ENCODE data around the gene CRHBP. TPM values are rescaled to one million over a fixed set of nuclear protein-coding genes. Genes with fewer than 3 reads are reported as not detected.

Gene CRHBP
- total and polyA plus RNA-seq, 2 experiments from 2014 or later, result not detected

GRCh38 chr5:76942581-76942980 lies 10.3 kb upstream of the CRHBP start (continued):
- no peak for TF ChIP-seq CTCF (conservative IDR thresholded peaks at IDR 0.05; ENCODE audit: low read depth in 2 of 2)
- no peak for TF ChIP-seq STAT1 (IDR thresholded peaks at IDR 0.05; ENCODE audit: unreplicated experiment)
- TF ChIP-seq CREB1 (CRISPR knock-in tag; IDR thresholded peaks at IDR 0.05; ENCODE audit: low read depth), result no peak
- no peak for TF ChIP-seq ZNF114 (CRISPR knock-in tag; IDR thresholded peaks at IDR 0.05)
- TF ChIP-seq ZNF462 (CRISPR knock-in tag; IDR thresholded peaks at IDR 0.05), result no peak

GRCh38 chr5:76943006-76943405 lies 9.8 kb upstream of the CRHBP start:
- Mint-ChIP-seq H3K27ac (no peak overlapping the region), H3K9me3 (no peaks in the 10 kb centered on the region), H3K27me3 (ENCODE audit: insufficient read depth, low read depth, poor library complexity) (no peaks in the 10 kb centered on the region), H3K36me3 (ENCODE audit: low read depth) (no peaks in the 10 kb centered on the region), H3K4me3 (no peak overlapping the region), H3K4me1 (no peaks in the 10 kb centered on the region)
- H4K20me1 ChIP-seq (replicated peaks; ENCODE audit: insufficient read depth), result no peaks in the 10 kb centered on the region
- no peaks in the 10 kb centered on the region for H3K4me1 ChIP-seq (ENCODE audit: insufficient read depth)
- no peak overlapping the region for H3K27ac ChIP-seq (ENCODE audit: low read depth)
- H3K36me3 ChIP-seq (ENCODE audit: insufficient read depth), result no peaks in the 10 kb centered on the region
- no peak overlapping the region for H3K4me2 ChIP-seq
- ATAC-seq (no peak), DNase-seq (ENCODE audit: low spot score) (no peak)
- no peaks in the 10 kb centered on the region for H3K27me3 ChIP-seq (ENCODE audit: insufficient read depth)
- H3K9me2 ChIP-seq (ENCODE audit: insufficient read depth), result no peaks in the 10 kb centered on the region
- H3K4me3 ChIP-seq, result no peak overlapping the region
- H2AFZ ChIP-seq, result no peak overlapping the region
- H3F3A ChIP-seq (replicated peaks; ENCODE audit: low read depth), result no peaks in the 10 kb centered on the region
- no peaks in the 10 kb centered on the region for H3K79me2 ChIP-seq (replicated peaks; ENCODE audit: insufficient read depth)
- TF ChIP-seq ZNF331 (CRISPR knock-in tag; IDR thresholded peaks at IDR 0.05; ENCODE audit: low read depth) (no peak), CREB1 (CRISPR knock-in tag; IDR thresholded peaks at IDR 0.05; ENCODE audit: low read depth) (no peak), STAT1 (IDR thresholded peaks at IDR 0.05; ENCODE audit: unreplicated experiment) (no peak), REST (IDR thresholded peaks at IDR 0.05; ENCODE audit: unreplicated experiment) (no peak), ZNF114 (CRISPR knock-in tag; IDR thresholded peaks at IDR 0.05) (no peak), EZH2phosphoT487 (IDR thresholded peaks at IDR 0.05; ENCODE audit: unreplicated experiment) (no peak)
